HEK293 (cell line): ENCODE data around the gene MATCAP1.

Experiments used
- SETDB1 ChIP-seq: IDR thresholded peaks from one replicate; pipeline ENCODE4 v1.6.1; 2017; ENCODE audit warnings: mild to moderate bottlenecking, low read length, moderate library complexity, mixed read lengths; ENCODE audit not compliant: insufficient read length
- ZNF510 ChIP-seq: fragments of 450-650 bp; formaldehyde crosslinking; IDR thresholded peaks from 2 replicates; pipeline ENCODE4 v1.5.1; 2018; ENCODE audit warnings: mild to moderate bottlenecking, missing genetic modification characterization, missing biosample characterization; ENCODE audit not compliant: insufficient replicate concordance
- ZNF664 ChIP-seq: fragments of 450-650 bp; formaldehyde crosslinking; IDR thresholded peaks from 2 replicates; pipeline ENCODE4 v1.5.1; 2016; ENCODE audit warnings: missing biosample characterization, missing genetic modification characterization
- TF ChIP-seq, protein P1 (sequence below): fragments of 450-650 bp; formaldehyde crosslinking; IDR thresholded peaks from 2 replicates; pipeline ENCODE4 v1.5.1; 2016; ENCODE audit warnings: missing biosample characterization, missing genetic modification characterization, low read depth
- TF ChIP-seq, protein P2 (sequence below): fragments of 450-650 bp; IDR thresholded peaks from 2 replicates; pipeline ENCODE4 v1.5.1; 2018; ENCODE audit warnings: missing biosample characterization, mild to moderate bottlenecking, missing genetic modification characterization

MATCAP1 gene

DNA sequence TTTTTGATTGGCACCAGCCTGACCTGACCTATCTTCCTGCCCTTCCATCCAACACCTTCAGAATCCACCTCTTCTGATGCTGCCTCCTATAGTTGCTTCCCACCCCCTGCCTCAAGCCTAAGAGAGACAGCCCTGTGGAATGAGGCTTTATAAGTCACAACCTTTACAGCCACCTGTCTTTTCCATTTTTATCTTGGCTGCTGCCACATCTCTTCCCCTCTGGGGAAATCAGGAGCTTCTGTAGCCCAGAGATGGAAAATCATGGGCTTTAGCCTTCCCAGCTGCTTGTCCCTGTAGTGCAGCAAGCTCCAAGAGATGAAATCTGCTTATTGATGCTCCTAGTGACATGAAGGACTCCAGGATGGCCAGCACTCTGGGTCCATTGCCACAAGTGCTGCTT, 55.3 kb downstream of the MATCAP1 start (continued):
- TF ChIP-seq, protein P1, sequence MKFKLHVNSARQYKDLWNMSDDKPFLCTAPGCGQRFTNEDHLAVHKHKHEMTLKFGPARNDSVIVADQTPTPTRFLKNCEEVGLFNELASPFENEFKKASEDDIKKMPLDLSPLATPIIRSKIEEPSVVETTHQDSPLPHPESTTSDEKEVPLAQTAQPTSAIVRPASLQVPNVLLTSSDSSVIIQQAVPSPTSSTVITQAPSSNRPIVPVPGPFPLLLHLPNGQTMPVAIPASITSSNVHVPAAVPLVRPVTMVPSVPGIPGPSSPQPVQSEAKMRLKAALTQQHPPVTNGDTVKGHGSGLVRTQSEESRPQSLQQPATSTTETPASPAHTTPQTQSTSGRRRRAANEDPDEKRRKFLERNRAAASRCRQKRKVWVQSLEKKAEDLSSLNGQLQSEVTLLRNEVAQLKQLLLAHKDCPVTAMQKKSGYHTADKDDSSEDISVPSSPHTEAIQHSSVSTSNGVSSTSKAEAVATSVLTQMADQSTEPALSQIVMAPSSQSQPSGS (tag by site-specific recombination) = no peak
- TF ChIP-seq SETDB1 = no peak
- TF ChIP-seq, protein P2, sequence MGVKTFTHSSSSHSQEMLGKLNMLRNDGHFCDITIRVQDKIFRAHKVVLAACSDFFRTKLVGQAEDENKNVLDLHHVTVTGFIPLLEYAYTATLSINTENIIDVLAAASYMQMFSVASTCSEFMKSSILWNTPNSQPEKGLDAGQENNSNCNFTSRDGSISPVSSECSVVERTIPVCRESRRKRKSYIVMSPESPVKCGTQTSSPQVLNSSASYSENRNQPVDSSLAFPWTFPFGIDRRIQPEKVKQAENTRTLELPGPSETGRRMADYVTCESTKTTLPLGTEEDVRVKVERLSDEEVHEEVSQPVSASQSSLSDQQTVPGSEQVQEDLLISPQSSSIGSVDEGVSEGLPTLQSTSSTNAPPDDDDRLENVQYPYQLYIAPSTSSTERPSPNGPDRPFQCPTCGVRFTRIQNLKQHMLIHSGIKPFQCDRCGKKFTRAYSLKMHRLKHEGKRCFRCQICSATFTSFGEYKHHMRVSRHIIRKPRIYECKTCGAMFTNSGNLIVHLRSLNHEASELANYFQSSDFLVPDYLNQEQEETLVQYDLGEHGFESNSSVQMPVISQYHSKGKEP = no peak
- no peak for TF ChIP-seq ZNF510 (tag by site-specific recombination)
- TF ChIP-seq ZNF664 (tag by site-specific recombination) = no peak
